HEK293 (cell line): ENCODE data around the gene ANKRD11.

ENCODE experiments used
- BCL11A ChIP-seq: fragments of 450-650 bp; formaldehyde crosslinking; IDR thresholded peaks from 2 replicates; pipeline ENCODE4 v1.5.1; 2016; ENCODE audit warnings: low read depth, missing biosample characterization, missing genetic modification characterization
- ZBTB21 ChIP-seq: fragments of 450-650 bp; formaldehyde crosslinking; IDR thresholded peaks from 2 replicates; pipeline ENCODE4 v1.5.1; 2017; ENCODE audit warnings: missing biosample characterization, missing genetic modification characterization
- ZNF174 ChIP-seq: fragments of 450-650 bp; formaldehyde crosslinking; IDR thresholded peaks from 2 replicates; pipeline ENCODE4 v1.5.0; 2017; ENCODE audit warnings: missing biosample characterization, mild to moderate bottlenecking, missing genetic modification characterization
- ZNF596 ChIP-seq: fragments of 450-650 bp; IDR thresholded peaks from 2 replicates; pipeline ENCODE4 v1.5.0; 2018; ENCODE audit warnings: missing biosample characterization, mild to moderate bottlenecking, missing genetic modification characterization, moderate library complexity
- TF ChIP-seq, protein P1 (sequence below): fragments of 450-650 bp; formaldehyde crosslinking; IDR thresholded peaks from 2 replicates; pipeline ENCODE4 v1.5.1; 2016; ENCODE audit warnings: missing biosample characterization, missing genetic modification characterization
- TF ChIP-seq, protein P2 (sequence below): fragments of 450-650 bp; formaldehyde crosslinking; IDR thresholded peaks from 2 replicates; pipeline ENCODE4 v1.5.1; 2017; ENCODE audit warnings: missing biosample characterization, missing genetic modification characterization
- TF ChIP-seq, protein P3 (sequence below): fragments of 450-650 bp; formaldehyde crosslinking; IDR thresholded peaks from 2 replicates; pipeline ENCODE4 v1.5.1; 2016; ENCODE audit warnings: missing biosample characterization, missing genetic modification characterization

DNA sequence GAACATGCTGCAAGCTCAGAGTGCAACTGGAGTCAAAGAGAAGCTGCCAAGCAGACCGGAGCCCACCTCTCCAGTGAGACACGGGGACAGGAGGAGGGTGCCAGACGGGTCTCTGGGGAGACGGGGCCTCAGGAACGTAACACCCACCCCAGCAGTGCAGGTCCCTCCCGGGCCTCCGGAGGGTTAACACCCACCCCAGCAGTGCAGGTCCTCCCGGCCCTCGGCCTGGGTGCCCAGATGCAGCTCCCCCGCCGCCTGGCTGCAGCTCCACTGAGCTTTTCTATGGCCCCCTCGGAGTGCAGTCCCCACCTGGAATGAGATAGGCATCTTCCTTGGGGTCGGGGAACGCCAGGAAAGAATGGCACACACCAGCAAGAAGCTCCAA lies 182.9 kb downstream of the ANKRD11 start:
- TF ChIP-seq, protein P1, sequence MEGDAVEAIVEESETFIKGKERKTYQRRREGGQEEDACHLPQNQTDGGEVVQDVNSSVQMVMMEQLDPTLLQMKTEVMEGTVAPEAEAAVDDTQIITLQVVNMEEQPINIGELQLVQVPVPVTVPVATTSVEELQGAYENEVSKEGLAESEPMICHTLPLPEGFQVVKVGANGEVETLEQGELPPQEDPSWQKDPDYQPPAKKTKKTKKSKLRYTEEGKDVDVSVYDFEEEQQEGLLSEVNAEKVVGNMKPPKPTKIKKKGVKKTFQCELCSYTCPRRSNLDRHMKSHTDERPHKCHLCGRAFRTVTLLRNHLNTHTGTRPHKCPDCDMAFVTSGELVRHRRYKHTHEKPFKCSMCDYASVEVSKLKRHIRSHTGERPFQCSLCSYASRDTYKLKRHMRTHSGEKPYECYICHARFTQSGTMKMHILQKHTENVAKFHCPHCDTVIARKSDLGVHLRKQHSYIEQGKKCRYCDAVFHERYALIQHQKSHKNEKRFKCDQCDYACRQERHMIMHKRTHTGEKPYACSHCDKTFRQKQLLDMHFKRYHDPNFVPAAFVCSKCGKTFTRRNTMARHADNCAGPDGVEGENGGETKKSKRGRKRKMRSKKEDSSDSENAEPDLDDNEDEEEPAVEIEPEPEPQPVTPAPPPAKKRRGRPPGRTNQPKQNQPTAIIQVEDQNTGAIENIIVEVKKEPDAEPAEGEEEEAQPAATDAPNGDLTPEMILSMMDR (tag by site-specific recombination), result no peak
- TF ChIP-seq BCL11A (tag by site-specific recombination) (no peak), ZNF174 (tag by site-specific recombination) (no peak), ZNF596 (tag by site-specific recombination) (no peak), ZBTB21 (tag by site-specific recombination) (no peak)
- TF ChIP-seq, protein P2, sequence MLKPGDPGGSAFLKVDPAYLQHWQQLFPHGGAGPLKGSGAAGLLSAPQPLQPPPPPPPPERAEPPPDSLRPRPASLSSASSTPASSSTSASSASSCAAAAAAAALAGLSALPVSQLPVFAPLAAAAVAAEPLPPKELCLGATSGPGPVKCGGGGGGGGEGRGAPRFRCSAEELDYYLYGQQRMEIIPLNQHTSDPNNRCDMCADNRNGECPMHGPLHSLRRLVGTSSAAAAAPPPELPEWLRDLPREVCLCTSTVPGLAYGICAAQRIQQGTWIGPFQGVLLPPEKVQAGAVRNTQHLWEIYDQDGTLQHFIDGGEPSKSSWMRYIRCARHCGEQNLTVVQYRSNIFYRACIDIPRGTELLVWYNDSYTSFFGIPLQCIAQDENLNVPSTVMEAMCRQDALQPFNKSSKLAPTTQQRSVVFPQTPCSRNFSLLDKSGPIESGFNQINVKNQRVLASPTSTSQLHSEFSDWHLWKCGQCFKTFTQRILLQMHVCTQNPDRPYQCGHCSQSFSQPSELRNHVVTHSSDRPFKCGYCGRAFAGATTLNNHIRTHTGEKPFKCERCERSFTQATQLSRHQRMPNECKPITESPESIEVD (tag by site-specific recombination), result no peak
- TF ChIP-seq, protein P3, sequence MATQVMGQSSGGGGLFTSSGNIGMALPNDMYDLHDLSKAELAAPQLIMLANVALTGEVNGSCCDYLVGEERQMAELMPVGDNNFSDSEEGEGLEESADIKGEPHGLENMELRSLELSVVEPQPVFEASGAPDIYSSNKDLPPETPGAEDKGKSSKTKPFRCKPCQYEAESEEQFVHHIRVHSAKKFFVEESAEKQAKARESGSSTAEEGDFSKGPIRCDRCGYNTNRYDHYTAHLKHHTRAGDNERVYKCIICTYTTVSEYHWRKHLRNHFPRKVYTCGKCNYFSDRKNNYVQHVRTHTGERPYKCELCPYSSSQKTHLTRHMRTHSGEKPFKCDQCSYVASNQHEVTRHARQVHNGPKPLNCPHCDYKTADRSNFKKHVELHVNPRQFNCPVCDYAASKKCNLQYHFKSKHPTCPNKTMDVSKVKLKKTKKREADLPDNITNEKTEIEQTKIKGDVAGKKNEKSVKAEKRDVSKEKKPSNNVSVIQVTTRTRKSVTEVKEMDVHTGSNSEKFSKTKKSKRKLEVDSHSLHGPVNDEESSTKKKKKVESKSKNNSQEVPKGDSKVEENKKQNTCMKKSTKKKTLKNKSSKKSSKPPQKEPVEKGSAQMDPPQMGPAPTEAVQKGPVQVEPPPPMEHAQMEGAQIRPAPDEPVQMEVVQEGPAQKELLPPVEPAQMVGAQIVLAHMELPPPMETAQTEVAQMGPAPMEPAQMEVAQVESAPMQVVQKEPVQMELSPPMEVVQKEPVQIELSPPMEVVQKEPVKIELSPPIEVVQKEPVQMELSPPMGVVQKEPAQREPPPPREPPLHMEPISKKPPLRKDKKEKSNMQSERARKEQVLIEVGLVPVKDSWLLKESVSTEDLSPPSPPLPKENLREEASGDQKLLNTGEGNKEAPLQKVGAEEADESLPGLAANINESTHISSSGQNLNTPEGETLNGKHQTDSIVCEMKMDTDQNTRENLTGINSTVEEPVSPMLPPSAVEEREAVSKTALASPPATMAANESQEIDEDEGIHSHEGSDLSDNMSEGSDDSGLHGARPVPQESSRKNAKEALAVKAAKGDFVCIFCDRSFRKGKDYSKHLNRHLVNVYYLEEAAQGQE, result no peak
